ENCODE measurements around the gene TM2D3. TPM values are rescaled to one million over a fixed set of nuclear protein-coding genes. Genes with fewer than 3 reads are reported as not detected.

Gene TM2D3
- total RNA-seq, 1 experiment from 2014 or later: 23.1 TPM

DNA sequence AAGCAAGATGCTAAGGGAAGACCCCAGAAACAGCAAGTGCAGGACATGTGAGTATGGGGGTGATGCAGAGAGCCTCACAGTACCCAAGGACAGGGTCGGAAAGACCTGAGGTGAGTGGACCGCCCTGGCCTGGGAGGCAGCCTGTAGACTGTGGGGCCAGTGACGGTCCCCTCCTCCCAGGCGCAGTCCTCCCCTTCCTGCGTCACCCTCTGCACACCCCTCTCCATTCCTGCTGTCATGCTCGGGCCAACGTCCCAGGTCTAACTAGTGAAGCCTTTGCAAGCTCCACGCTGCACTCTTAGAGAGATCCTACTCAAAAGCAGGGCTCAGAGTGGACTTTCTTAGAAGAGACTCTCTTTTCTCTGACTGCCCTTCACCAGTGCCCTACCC, 41.6 kb downstream of the TM2D3 start (continued):
- TF ChIP-seq AFF4 (CRISPR knock-in tag; IDR thresholded peaks at IDR 0.05; ENCODE audit: borderline replicate concordance): no peak

DNA sequence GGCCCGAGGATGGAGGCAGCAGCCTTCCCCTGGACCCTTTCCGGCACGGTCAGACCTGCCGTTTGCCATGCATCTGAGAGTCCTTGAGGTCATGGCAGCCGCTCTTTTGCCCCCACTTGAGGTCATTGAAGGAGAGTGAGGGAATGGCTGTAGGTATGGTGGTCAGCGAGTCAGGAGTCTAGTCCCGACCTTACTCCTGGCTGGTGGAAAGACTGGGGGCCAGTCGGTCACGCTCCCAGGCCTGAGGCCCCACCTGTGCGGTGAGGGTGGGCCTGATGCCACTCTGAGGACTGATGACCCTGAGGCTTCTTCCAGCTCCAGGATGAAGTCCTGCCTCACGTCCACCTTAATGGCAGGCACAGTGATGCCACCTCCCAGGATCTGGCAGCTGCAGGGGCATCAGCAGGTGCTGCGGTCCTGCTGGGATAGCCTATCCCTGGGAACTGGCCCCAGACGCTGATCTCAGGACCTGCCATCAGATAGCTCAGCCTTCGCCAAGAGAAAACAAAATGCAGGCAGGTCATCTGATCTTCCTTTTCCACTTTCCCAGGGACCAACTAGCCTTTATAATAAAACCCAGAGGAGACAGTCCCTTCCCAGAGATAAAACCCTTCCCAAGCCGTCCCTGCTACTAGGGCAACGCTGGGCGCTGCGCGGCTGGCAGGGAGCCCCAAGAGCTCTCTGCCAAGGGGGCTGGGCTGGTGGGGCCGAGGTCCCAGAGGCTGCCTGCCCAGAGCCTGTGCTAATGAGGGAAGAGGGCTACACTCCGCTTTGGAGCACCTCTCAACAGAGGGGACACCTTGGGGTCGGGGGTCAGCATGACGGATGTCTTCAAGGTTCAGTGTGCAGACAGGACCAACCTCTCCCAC, 42.2 kb downstream of the TM2D3 start:
- H3K27me3 Mint-ChIP-seq (ENCODE audit: low read depth): peaks cover 3% of the 10 kb centered on the region; the same call in 1 of the 2 replicates
- H3K36me3 Mint-ChIP-seq: no peaks in the 10 kb centered on the region
- no peak for DNase-seq (ENCODE audit: low spot score)
- peaks cover 5% of the 10 kb centered on the region for H3K9me3 Mint-ChIP-seq
- ChIA-PET POLR2A (no interaction called here), CTCF (no interaction called here)
- peaks cover 1% of the 10 kb centered on the region; the same call in 1 of the 2 replicates for H3K4me1 Mint-ChIP-seq
- no peak overlapping the region for H3K27ac Mint-ChIP-seq
- TF ChIP-seq RELA (CRISPR knock-in tag; IDR thresholded peaks at IDR 0.05; ENCODE audit: borderline replicate concordance) (no peak), NR1H2 (CRISPR knock-in tag; IDR thresholded peaks at IDR 0.05) (no peak), ELF4 (CRISPR knock-in tag; IDR thresholded peaks at IDR 0.05; ENCODE audit: low read depth) (no peak), SMAD4 (CRISPR knock-in tag; IDR thresholded peaks at IDR 0.05) (no peak), SMAD3 (CRISPR knock-in tag; IDR thresholded peaks at IDR 0.05; ENCODE audit: borderline replicate concordance) (no peak), FOXJ3 (CRISPR knock-in tag; IDR thresholded peaks at IDR 0.05; ENCODE audit: borderline replicate concordance) (no peak), ATF2 (CRISPR knock-in tag; IDR thresholded peaks at IDR 0.05; ENCODE audit: borderline replicate concordance, low read depth) (no peak)
- TF ChIP-seq, protein P1, sequence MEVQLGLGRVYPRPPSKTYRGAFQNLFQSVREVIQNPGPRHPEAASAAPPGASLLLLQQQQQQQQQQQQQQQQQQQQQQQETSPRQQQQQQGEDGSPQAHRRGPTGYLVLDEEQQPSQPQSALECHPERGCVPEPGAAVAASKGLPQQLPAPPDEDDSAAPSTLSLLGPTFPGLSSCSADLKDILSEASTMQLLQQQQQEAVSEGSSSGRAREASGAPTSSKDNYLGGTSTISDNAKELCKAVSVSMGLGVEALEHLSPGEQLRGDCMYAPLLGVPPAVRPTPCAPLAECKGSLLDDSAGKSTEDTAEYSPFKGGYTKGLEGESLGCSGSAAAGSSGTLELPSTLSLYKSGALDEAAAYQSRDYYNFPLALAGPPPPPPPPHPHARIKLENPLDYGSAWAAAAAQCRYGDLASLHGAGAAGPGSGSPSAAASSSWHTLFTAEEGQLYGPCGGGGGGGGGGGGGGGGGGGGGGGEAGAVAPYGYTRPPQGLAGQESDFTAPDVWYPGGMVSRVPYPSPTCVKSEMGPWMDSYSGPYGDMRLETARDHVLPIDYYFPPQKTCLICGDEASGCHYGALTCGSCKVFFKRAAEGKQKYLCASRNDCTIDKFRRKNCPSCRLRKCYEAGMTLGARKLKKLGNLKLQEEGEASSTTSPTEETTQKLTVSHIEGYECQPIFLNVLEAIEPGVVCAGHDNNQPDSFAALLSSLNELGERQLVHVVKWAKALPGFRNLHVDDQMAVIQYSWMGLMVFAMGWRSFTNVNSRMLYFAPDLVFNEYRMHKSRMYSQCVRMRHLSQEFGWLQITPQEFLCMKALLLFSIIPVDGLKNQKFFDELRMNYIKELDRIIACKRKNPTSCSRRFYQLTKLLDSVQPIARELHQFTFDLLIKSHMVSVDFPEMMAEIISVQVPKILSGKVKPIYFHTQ (CRISPR knock-in tag; IDR thresholded peaks at IDR 0.05): no peak
- no peak for ATAC-seq
- H3K4me3 Mint-ChIP-seq: no peak overlapping the region

DNA sequence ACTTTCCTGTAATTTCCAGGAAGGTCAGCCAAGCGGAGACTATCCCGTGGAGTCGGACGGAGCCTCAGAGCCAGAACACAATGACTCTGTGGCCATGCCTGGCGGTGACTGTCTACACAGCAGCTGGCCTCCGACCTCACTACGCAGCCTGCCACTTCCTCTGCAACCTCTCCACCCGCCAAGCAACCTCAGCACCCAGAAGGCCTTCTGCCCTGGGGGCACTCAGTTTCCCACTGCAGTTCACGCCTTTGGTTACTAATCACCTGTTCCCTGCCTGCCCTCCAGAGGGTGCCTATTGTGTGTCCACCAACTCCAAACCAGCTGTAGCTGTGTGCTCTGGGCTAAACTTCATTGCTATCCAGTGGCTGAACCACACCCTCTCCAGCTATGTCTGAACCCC, 44.0 kb downstream of the TM2D3 start:
- H3K9me3 Mint-ChIP-seq: peaks cover 13% of the 10 kb centered on the region
- peaks cover 6% of the 10 kb centered on the region; the same call in 1 of the 2 replicates for H3K27me3 Mint-ChIP-seq (ENCODE audit: low read depth)
- ATAC-seq (peak; percentile 76), DNase-seq (ENCODE audit: low spot score) (no peak)
- POLR2A ChIA-PET: no interaction called here
- H3K4me3 Mint-ChIP-seq: no peak overlapping the region
- TF ChIP-seq ZNF219 (CRISPR knock-in tag; IDR thresholded peaks at IDR 0.05; ENCODE audit: borderline replicate concordance): no peak
- TF ChIP-seq, protein P2, sequence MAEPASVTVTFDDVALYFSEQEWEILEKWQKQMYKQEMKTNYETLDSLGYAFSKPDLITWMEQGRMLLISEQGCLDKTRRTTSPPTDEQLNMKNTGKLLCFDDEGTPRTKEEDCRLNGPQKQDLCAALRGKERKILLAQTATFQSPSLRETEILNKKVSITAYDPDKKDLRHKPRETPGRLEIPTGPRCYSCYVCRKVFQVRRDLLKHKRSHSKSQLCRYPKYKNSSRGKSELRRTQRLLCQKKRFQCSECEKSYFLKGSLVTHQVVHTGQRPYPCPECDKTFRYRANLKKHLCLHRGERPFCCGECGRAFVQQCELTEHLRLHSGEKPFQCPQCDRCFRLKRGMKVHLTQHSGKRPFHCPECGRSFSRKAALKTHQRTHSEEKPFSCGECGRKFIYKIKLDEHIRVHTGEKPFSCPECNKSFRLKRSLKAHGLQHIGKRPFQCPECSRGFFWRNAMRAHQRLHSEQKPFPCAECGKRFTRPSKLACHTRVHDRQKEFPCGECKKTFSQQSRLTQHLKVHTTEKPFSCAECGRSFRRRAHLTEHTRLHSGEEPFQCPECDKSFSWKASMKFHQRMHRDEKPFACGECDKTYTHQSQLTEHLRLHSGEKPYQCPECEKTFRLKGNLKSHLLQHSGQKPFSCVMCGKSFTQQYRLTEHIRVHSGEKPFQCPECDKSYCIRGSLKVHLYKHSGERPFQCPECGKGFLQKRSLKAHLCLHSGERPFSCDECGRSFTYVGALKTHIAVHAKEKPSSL (CRISPR knock-in tag; conservative IDR thresholded peaks at IDR 0.05): no peak
- no peak for TF ChIP-seq ZNF281 (CRISPR knock-in tag; IDR thresholded peaks at IDR 0.05)
- no peak for TF ChIP-seq NFE2L1 (CRISPR knock-in tag; IDR thresholded peaks at IDR 0.05)
- TF ChIP-seq KAT7 (CRISPR knock-in tag; IDR thresholded peaks at IDR 0.05; ENCODE audit: borderline replicate concordance): no peak
- no peak for TF ChIP-seq OVOL2 (CRISPR knock-in tag; IDR thresholded peaks at IDR 0.05; ENCODE audit: borderline replicate concordance)
- no peak for TF ChIP-seq RELA (CRISPR knock-in tag; IDR thresholded peaks at IDR 0.05; ENCODE audit: borderline replicate concordance)
- CTCF ChIA-PET: interaction anchor here (0.9 to 1.7 kb wide), 2 partner anchors 9 to 47 kb away, joined by 4 read pairs; no protein-coding TSS in a partner anchor
- H3K4me1 Mint-ChIP-seq: no peaks in the 10 kb centered on the region
- 0 out of 2 replicates have a peak, but pooled peaks cover 2% of the 10 kb centered on the region for H3K36me3 Mint-ChIP-seq
- no peak overlapping the region for H3K27ac Mint-ChIP-seq

Measured in WTC11 (cell line).